Measurements from ENCODE around the gene SIDT2. TPM values are rescaled to one million over a fixed set of nuclear protein-coding genes. Genes with fewer than 3 reads are reported as not detected.
A peak's percentile ranks its signal among the peaks of the same experiment; 100 is the strongest.

The SIDT2 gene
- total RNA-seq, 1 donor from 2014 or later = 45.4 TPM

DNA sequence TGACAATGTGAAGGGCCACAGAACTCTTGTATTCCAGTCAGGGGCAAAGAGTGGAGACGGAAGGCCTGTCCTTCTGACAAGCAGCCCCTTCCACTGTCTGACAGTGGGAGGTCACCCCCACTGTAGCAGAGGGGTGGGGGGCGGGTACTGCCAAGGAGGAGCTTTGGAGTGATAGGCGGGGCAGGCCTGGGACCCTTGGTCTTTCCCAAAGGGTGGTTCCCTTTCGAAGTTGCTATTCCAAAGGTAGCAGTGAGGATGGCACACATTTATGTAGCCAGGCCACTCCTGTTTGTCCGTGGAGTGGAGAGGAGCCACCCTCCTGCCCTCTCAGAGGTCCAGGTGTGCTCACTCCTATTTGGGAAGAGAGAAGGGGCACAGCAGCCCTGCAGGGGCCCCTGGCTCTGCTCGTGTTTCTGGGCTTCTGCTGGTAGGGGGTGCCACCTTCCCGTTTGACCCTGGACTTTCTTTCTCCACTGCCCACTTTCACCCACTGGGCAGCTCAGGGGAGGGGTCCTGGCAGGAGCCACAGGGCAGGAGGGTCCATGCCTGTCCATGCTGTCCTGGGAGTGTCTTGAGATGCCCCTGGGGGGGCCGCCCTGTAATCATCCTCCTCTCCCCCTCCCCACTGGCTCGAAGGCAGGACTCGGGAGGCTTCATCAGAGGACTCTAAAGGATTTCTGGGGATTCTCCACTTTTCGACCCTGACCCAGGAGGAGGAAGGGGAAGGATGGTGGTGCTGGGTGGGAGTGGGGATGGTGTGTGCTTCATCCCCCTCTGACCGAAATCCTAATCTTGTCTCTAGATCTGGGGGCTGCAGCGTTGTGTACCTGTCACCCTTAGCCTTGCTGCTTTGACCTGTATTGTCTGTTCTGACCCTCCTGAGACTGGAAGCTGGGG is 21.6 kb downstream of the SIDT2 start:
- H3K4me1 ChIP-seq = peaks cover 12 to 14% of the 10 kb centered on the region in 2 donors
- no peak for TF ChIP-seq CTCF (IDR thresholded peaks at IDR 0.05)
- no peaks in the 10 kb centered on the region for H3K27me3 ChIP-seq
- H3K27ac ChIP-seq = peak overlapping the region; percentile 96 to 98
- H3K36me3 ChIP-seq = peaks cover 45 to 73% of the 10 kb centered on the region in 2 donors
- H3K9me3 ChIP-seq = no peaks in the 10 kb centered on the region
- DNase-seq (ENCODE audit: low spot score in 2 of 2) = no peak
- intact Hi-C loops (cut with DNase I) = loop anchor here (1.0 kb wide), 2 partner anchors 20 to 22 kb away; partner anchors contain the start of gene SIDT2
- peak overlapping the region; percentile 68 to 97 for H3K4me3 ChIP-seq

GRCh38 chr11:117200813-117201657 is 22.5 kb downstream of the SIDT2 start:
- DNase-seq (ENCODE audit: low spot score in 2 of 2) = no peak
- Histone ChIP-seq H3K4me1 (peaks cover 16 to 18% of the 10 kb centered on the region in 2 donors), H3K27ac (peak overlapping the region; percentile 96 to 98), H3K27me3 (no peaks in the 10 kb centered on the region), H3K4me3 (peak overlapping the region; percentile 68 to 97), H3K36me3 (peaks cover 50 to 70% of the 10 kb centered on the region in 2 donors), H3K9me3 (no peaks in the 10 kb centered on the region)
- intact Hi-C loops (cut with DNase I) = no loop called here
- TF ChIP-seq CTCF (IDR thresholded peaks at IDR 0.05) = no peak

GRCh38 chr11:117201658-117202305 is 23.2 kb downstream of the SIDT2 start:
- intact Hi-C loops (cut with DNase I) = no loop called here
- TF ChIP-seq CTCF (IDR thresholded peaks at IDR 0.05) = no peak
- no peak for DNase-seq (ENCODE audit: low spot score in 2 of 2)
- peaks cover 16 to 18% of the 10 kb centered on the region in 2 donors for H3K4me1 ChIP-seq
- H3K4me3 ChIP-seq = peak overlapping the region; percentile 68 to 97
- peak overlapping the region; percentile 96 to 98 for H3K27ac ChIP-seq
- peaks cover 50 to 65% of the 10 kb centered on the region in 2 donors for H3K36me3 ChIP-seq
- no peaks in the 10 kb centered on the region for H3K27me3 ChIP-seq
- H3K9me3 ChIP-seq = no peaks in the 10 kb centered on the region

DNA sequence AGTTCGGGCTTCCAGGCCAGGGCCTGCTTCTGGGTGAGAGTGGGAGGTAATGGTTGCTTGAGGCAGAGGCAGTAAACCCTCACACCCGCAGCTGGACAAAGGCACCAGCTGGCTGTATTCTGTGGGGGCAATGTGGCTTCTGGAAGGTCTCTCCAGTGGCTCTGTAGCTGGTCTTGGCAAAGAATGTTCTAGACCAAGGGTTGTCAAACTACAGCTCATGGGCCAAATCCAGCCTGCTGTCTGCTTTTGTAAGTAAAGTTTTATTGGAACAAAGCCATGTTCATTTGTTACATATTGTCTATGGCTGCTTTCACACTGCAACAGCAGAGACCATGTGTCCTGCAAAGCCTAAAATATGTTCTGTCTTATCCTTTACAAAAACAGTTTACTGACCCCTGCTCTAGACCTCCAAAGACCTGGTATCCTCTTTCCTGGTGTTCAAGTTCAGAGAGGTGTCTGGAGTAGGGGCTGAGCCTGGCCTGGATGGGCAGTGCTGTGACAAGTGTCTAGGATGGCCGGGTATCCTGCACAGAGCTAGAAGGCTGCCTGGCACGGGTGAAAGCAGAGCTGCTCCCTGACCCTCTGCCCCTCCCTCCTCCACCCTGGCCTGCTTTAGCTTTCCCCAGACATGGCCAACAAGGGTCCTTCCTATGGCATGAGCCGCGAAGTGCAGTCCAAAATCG is 24.0 kb downstream of the SIDT2 start:
- Histone ChIP-seq H3K27me3 (no peaks in the 10 kb centered on the region), H3K36me3 (peaks cover 50 to 65% of the 10 kb centered on the region in 2 donors), H3K4me1 (peaks cover 15 to 16% of the 10 kb centered on the region in 2 donors), H3K9me3 (no peaks in the 10 kb centered on the region), H3K27ac (peak overlapping the region; percentile 96 to 98), H3K4me3 (peak overlapping the region; percentile 68 to 97)
- TF ChIP-seq CTCF (IDR thresholded peaks at IDR 0.05) = no peak
- intact Hi-C loops (cut with DNase I) = no loop called here
- no peak for DNase-seq (ENCODE audit: low spot score in 2 of 2)

- peak overlapping the region; percentile 96 to 98 for H3K27ac ChIP-seq
- no peak for DNase-seq (ENCODE audit: low spot score in 2 of 2)
- H3K9me3 ChIP-seq = no peaks in the 10 kb centered on the region
- peak overlapping the region; percentile 68 to 97 for H3K4me3 ChIP-seq
- intact Hi-C loops (cut with DNase I) = no loop called here
- H3K27me3 ChIP-seq = no peaks in the 10 kb centered on the region
- peaks cover 13 to 16% of the 10 kb centered on the region in 2 donors for H3K4me1 ChIP-seq
- H3K36me3 ChIP-seq = peaks cover 50 to 65% of the 10 kb centered on the region in 2 donors
- no peak for TF ChIP-seq CTCF (IDR thresholded peaks at IDR 0.05)
Observed at GRCh38 chr11:117203069-117203407, 24.5 kb downstream of the SIDT2 start.

Data from ascending aorta (tissue), 2 donors.